HEK293T (cell line): ENCODE results near the gene CYP1A2.
"Not testable (repeated sequence)": the region's sequence is repeated elsewhere in the genome, so short reads cannot be mapped to it uniquely, and the experiment has no call there.

Source experiments
- FOXA1 ChIP-seq: fragments of 450-650 bp; IDR thresholded peaks from 2 replicates; pipeline ENCODE4 v1.6.1; 2016; ENCODE audit warnings: mild to moderate bottlenecking
- FOXK2 ChIP-seq: fragments of 450-650 bp; IDR thresholded peaks from 2 replicates; pipeline ENCODE4 v1.6.1; 2016; ENCODE audit warnings: mild to moderate bottlenecking

- not testable (repeated sequence) for TF ChIP-seq FOXK2, FOXA1
Measured at GRCh38 chr15:74729372-74729771, 19.3 kb upstream of the CYP1A2 start.
